ENCODE results near the gene TC2N. TPM values are rescaled to one million over a fixed set of nuclear protein-coding genes. Genes with fewer than 3 reads are reported as not detected.

The TC2N gene
- total RNA-seq, 1 donor, result 1.3 TPM

- H3K4me3 ChIP-seq (ENCODE audit: low read depth, low read length), result no peak overlapping the region
- no peak for DNase-seq (ENCODE audit: low read depth)
- TF ChIP-seq, protein P1, sequence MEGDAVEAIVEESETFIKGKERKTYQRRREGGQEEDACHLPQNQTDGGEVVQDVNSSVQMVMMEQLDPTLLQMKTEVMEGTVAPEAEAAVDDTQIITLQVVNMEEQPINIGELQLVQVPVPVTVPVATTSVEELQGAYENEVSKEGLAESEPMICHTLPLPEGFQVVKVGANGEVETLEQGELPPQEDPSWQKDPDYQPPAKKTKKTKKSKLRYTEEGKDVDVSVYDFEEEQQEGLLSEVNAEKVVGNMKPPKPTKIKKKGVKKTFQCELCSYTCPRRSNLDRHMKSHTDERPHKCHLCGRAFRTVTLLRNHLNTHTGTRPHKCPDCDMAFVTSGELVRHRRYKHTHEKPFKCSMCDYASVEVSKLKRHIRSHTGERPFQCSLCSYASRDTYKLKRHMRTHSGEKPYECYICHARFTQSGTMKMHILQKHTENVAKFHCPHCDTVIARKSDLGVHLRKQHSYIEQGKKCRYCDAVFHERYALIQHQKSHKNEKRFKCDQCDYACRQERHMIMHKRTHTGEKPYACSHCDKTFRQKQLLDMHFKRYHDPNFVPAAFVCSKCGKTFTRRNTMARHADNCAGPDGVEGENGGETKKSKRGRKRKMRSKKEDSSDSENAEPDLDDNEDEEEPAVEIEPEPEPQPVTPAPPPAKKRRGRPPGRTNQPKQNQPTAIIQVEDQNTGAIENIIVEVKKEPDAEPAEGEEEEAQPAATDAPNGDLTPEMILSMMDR (IDR thresholded peaks at IDR 0.05; ENCODE audit: insufficient read depth, low read depth, low read length), result no peak
These were observed 136.3 kb downstream of the TC2N start for GRCh38 chr14:91731018-91731417.

DNA sequence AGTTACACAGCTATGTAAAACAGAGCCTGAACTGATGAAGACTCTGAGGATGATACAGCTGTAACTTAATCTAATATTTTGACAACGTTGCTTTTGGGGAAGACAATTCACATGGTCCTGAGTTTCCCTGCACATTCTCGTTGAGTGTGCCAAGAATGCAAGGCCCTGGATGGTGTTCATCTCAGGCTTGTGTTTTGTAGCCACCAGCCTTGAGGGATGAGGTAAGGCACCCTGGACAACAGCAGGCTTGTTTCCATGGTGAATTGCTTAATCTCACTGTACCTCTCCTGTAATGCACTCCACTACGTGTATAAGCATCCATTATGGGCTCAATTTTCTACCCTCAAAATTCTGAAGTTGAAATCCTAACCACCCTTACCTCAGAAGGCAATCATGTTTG, 137.6 kb downstream of the TC2N start:
- no peak for DNase-seq (ENCODE audit: low read depth)
- TF ChIP-seq, protein P1 (IDR thresholded peaks at IDR 0.05; ENCODE audit: insufficient read depth, low read depth, low read length), result no peak
- no peak overlapping the region for H3K4me3 ChIP-seq (ENCODE audit: low read depth, low read length)

Other genes with a start within 250 kb of the TC2N start
- under 0.01 TPM in 1 of 2 replicates, not detected in the other for gene CATSPERB, start 135.4 kb downstream of the TC2N start, total RNA-seq
- 77.7 and 85.0 TPM in 2 replicates for gene FBLN5, start 80.2 kb upstream of the TC2N start, total RNA-seq
- gene TRIP11, start 172.5 kb upstream of the TC2N start, total RNA-seq, result 28.7 and 45.3 TPM in 2 replicates
- gene ATXN3, start 239.0 kb upstream of the TC2N start, total RNA-seq, result 15.1 and 21.6 TPM in 2 replicates

Measured in fibroblast of villous mesenchyme (primary cell).